HT1080 (cell line): ENCODE results near the gene MRM2. TPM values are rescaled to one million over a fixed set of nuclear protein-coding genes. Genes with fewer than 3 reads are reported as not detected.
"Not testable (repeated sequence)": the region's sequence is repeated elsewhere in the genome, so short reads cannot be mapped to it uniquely, and the experiment has no call there.

Experiments used
- DNase-seq: peaks from one replicate; pipeline ENCODE4 v3.0.0-alpha.2; 2015; ENCODE audit warnings: low read depth
- total RNA-seq: library from RNA; depleted of rRNA; stranded (reverse); fragments of >200 nt; shearing (Covaris generic); gene quantifications from 2 replicates; pipeline ENCODE4 v1.2.3, GENCODE V29; 2014

MRM2 gene
- total RNA-seq, 1 experiment from 2014 or later: 73.2 TPM

DNA sequence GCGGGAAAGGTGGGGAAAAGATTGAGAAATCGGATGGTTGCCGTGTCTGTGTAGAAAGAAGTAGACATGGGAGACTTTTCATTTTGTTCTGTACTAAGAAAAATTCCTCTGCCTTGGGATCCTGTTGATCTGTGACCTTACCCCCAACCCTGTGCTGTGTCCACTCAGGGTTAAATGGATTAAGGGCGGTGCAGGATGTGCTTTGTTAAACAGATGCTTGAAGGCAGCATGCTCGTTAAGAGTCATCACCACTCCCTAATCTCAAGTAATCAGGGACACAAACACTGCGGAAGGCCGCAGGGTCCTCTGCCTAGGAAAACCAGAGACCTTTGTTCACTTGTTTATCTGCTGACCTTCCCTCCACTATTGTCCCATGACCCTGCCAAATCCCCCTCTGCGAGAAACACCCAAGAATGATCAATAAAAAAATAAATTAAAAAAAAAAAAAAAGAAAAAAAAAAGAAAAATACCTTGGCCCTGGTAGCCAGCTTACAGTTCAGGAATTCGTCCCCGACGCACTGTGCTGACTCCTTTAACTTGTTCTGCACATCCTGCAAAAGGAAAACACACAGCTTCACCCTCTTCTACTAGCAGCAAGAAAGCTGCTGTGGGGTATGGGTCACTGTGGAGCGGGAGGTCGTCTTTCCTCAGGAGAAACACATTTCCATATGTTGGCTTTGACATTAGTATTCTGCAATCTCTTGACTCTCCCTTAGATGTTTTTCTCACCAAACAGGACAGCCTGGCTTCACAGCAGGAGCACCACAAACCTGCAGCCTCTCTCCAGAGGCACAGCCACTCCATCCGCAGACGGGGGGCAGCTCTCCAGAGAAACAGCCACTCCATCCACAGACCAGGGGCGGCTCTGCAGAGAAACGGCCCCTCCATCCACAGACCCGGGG lies 27.3 kb upstream of the MRM2 start:
- DNase-seq: not testable (repeated sequence)

DNA sequence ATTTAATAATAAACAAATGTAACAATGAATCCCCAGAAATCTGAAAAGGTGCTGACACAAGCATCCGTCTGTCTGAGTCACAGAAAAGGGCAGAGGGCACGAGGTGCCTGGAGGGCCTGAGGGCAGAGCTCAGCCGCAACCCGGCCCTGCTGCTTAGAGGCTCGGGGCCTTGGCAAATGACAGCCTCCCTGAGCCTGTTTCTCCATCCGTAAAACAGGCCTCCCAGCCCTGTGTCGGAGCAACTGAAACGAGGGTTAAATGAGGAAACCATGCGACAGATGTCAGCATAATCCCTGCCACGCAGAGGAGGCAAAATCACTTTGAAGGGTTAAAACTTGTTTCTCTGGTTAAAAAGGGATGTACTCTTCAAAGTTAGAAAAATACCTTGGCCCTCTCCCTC lies 24.9 kb upstream of the MRM2 start:
- DNase-seq: no peak

DNA sequence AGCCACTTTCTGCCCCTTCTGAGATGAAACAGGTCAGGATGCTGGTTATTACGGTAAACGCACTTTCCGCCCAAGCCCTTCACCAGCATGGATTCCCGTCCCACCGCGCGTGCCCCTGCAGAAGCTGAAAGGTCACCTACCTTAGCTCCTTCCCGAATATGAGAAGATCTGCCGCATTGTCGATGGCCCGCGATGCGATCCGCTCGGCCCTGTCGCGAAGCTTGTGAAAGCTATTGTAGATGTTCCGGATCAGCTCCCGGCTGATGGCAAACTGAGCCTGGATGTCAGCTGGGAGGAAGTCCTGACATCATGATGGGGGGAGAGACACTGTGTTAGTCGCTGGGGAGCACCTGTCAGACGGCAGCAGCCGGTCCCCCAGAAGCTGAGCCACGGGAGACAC lies 22.2 kb upstream of the MRM2 start:
- DNase-seq: no peak

DNA sequence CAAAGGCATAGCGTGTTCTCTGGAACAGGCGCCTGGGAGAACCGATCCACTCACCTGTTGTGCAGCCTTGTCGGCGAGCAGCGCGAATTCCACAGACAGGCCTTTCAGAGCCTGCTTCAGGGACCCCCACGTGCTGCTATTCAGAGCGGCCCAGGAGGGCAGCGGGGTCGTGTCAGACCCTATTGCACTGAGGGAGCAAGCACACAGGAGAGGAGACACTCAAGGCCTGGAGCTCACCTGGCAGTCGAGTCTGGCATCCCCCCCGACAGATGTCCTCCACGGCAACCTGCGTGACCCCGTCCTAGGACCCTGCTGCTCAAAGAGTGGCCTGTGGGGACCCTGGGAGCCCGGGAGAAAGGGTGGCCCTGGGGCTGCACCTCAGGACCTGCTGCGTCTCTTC lies 21.2 kb upstream of the MRM2 start:
- DNase-seq: no peak

DNA sequence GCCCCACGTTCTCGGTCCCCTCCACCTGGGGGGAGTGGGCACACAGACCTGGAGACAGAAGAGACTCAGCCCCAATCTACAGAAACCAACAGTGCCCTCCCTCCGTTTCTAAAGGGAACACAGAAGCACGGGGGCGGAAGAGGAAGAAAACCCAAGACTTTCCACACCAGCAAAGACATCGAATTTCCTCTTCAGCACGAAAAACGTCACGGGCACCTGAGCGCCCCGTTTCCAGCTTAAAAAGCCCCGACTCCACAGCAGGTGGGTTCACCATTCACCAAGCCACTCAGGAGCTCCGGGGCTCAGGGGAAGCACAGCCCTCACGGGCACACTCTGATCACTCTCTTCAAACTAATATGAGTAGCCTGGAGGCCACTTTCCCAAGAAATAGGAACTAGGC lies 19.6 kb upstream of the MRM2 start:
- DNase-seq: no peak

DNA sequence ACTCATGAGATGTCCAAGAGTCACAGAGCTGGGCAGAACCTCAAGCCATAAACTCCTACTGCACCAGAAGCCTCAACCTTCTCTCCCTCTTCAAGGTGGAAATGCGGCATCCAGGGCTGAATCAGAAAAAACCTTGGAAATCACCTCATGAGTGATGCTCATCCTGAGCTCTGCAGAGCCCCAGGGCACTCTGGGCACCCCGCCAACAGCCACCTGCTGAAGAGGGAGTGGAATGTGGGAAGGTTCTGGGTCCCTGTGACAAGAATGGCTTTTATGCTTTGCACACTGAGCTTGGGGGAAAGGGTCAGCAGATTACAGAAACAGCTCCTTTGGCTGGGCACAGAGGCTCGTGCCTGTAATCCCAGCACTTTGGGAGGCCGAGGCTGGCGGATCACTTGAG lies 18.8 kb upstream of the MRM2 start:
- no peak for DNase-seq

DNA sequence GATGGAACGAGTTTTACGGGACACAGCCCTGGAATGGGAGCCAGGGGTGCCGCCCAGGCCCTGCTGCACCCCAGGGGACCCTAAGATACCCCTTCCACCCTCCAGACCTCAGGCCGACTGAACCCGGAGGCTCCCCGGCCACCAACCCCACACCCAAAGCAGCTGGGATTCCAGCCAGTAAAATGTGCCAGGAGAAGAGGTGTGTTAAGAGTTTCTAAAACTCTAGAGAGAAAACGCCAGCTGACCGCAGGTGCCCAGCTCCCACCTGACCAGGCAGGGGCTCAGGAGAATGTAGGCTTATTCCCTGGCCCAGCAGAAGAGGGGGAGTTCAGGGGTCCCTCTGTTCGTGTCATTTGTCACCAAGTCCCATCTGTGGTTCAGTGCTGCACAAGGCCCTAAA lies 17.5 kb upstream of the MRM2 start:
- no peak for DNase-seq

DNA sequence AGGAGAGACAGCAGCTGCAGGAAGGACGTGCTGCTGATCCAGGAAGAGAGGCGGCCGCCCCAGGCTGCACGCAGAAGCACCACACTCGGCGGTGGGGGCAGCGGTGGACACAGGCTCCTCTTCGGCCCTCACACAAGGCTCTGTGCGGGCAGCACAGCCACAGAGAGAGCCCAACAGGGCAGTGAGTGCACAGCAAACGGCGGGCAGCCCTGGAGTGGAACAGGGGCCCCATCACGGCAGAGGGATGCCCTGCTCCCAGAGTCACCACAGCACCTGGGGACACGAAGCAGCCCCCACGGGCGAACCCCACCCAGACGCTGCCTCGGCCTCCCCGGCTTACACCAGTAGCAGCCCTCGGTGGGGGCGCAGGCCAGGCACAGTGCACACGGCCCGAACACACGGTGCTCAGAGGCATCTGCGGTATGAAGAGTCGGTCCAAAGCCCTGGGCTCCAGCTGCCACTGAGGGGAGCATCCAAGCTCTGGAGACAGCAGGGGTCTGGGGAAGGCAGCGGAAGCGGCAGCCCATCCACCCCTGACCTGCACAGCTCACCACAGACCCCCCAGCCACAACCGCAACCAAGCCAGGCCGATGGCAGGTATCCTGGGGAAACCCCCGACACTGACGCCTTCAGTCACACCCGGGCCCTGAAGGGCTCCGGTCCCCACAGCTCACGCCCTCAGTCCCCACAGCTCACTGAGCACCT lies 16.8 kb upstream of the MRM2 start:
- DNase-seq: no peak

DNA sequence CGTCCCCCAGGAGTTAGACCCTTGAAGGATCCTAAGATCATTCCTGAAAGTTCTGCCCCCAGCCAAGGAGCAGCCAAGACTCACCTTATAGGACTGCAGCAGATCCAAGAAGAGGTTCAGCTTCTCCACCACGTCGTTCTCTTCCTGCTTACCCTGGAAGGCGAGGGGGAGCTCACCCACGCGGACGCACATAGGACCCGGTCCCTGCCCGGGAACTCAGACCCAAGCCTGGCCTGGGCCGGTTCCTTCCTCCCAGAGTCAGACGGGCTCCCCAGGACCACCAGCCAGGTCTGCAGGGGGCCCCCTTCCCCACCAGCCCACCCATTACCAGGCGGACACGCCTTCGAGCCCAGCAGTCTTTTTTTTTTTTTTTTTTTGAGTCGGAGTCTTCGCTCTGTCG lies 15.6 kb upstream of the MRM2 start:
- no peak for DNase-seq

DNA sequence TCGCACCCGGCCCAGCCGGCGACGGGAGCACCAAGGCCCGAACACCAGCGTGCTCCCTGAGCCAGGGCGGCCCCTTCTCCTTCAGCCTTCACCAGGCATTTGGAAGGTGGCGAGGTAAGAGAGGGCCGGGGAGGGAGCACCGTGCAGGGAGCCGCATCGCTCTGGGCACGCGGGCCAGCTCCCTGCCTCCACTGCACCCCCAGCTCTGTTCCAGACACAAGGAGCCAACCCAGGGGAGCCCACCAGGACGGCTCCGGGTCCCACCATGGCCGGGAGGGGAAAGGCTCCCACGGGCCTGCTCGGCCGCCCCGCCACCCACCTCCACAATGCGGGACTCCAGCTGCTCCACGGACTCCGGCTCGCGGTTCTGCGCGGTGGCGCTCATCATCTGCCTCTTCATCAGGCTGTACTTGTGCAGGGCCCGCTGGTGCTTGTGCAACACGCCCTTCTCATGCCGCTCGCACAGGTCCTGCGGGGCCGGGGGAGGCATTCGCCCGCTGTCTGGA lies 15.1 kb upstream of the MRM2 start:
- no peak for DNase-seq

DNA sequence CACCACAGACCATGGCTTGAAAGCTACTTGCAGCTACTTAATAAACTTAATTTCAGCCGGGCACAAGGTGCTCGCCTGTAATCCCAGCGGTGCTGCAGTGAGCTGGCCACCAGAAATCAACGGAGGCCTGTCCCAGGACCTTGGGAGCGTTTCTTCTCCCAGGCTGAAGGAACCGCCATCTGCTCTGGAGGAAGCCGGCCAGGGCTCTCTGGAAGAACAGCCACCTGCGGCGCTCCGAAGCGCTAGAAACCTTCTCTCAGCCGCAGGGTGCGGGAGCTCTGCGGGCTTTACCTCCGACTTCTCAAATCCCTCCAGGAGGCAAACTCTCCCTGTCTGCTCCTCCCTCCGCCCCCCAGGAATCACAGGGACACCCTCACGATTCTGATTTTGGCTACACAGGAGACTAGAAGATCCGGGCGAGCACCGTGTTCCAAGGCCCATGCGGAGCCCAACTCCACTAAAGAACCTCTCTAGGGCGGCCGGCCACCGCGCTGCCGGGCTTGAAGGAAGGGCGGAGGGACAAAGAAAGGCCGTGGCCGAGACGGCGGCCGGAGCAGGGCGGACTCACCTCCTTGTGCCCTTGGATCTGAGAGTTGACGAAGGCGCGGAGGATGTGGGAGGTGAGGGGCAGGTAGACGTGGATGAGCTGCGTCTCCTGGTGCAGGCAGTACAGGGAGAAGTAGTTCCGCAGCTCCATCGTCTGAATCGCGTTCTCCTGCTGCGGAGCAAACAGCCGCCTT lies 14.5 kb upstream of the MRM2 start:
- DNase-seq: no peak

DNA sequence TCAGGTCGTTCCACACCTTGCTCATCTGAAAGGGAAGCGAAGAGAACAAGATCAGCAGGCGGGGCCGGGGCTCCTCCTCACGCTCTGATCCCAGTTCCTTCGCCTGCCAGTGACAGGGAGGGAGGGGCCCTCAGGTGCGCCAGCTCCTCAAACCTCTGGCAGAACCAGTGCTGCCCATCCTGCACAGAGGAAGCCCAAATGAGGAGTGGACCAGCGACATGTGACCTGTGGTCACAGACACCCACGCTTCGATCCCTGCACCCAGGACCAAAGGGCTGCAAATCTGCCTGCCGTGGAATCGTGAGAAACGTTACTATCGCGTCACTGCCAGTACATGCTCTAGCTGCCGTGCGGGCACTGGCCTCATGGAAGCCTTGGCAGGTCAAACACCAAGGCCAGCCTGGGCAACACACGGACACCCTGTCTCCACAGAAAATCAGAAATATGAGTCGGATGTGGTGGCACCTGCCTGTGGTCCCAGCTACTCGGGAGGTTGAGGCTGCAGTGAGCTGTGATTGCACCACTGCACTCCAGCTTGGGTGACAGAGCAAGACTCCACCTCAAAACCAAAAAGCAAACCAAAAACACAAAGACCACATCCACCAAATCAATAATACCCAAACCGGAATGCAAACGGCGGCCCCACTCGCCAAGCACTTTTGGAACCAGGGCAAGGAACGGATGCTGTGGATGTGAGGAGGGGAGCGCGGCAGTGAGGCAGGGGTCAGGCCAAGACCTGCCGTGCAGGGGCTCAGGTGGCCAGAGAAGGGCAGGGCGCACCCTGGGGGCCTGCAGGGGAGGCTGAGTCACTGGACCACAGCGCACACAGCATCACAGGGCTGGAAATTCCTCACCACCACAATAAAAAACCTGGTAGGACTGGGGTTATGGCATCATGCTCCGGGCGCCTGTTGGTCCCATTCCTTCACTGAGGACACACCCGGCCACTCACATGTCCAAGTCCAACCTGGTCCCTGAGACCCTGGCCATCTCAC lies 13.4 kb upstream of the MRM2 start:
- peak; percentile 34 for DNase-seq

DNA sequence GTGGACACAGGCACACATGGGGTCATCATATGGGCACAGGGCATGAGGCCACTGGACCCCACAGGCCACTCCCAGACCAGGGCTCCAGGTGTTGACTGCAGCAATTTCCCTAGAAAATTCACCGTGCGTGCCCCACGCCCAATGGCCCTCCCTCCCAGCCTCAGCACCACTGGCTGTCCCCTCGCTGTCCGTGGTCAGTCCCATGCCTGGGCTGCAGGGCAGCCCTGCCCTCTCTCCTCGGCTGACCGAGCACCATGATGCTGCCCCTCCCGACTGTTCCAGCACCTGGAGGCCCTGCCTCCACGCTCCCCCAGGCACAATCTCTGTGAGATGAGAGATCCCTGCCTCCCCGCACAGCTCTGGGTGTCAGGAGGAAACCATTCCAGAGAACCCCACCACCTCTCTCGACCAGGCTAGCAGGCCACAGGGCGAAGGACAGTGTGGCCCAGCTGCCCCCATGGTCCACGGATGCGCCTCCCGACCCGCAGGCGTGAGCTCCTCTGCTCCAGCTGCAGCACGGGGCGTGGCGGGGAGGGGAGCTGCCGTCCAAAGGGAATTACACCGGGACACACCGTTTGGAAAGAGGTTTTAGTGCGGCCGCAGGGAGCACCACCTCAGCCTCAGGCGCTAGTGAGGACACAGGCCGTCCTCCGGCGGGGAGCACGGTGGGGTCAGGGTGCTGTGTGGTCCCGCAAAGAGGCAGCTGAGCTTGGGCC lies 12.6 kb upstream of the MRM2 start:
- no peak for DNase-seq

DNA sequence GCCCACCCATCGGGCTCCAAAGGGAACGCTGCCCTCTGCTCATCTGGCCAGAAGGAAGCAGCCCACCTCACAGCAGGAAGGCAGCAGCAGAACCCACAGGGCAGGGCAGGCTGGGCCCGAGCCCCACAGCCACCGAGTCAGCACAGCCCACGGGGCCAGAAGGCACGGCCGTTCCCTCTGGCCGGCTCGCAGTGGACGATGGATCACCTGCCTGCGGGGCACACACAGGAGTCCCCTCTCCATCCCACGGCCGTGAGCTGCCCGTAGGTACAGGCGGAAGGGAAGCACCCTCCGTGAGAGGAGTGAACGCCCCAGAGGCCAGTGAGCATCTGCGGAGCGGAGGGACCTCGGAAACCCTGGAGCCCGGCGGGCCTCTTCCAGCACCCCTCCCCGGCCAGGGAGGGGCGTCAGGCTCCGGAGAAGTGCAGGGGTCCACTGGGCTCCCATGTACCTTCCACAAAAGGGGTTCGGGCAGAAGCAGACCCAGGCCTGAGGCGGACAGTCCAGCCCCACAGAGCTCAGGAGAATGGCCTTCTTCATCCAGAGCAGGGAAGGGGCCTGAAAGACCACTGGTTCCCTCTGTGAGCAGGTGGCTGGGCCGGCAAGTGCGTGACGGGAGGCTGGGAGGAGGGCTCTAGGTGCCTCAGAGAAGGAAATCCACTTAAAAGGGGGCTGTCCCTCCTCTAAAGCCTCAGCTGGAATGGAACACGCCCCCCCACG lies 11.7 kb upstream of the MRM2 start:
- no peak for DNase-seq

DNA sequence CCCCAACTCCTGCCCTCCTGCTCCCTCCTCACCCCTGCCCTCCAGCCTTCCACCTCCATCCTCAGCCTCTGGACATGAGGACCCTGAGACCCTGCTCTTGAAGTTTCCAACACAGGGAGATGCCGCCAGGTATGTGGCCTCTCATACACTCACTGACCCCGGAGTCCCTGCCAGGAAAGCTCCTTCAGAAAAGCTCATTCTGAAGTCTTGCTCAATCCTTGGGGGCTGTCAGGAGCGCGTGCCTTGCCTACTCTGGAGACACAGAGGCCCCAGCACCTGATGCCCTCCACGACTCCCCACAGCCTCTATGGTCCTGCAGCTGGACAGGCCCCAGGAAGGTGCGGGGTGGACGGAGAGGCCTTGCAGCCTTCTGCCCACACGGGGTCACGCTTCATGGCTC lies 11.0 kb upstream of the MRM2 start:
- no peak for DNase-seq

DNA sequence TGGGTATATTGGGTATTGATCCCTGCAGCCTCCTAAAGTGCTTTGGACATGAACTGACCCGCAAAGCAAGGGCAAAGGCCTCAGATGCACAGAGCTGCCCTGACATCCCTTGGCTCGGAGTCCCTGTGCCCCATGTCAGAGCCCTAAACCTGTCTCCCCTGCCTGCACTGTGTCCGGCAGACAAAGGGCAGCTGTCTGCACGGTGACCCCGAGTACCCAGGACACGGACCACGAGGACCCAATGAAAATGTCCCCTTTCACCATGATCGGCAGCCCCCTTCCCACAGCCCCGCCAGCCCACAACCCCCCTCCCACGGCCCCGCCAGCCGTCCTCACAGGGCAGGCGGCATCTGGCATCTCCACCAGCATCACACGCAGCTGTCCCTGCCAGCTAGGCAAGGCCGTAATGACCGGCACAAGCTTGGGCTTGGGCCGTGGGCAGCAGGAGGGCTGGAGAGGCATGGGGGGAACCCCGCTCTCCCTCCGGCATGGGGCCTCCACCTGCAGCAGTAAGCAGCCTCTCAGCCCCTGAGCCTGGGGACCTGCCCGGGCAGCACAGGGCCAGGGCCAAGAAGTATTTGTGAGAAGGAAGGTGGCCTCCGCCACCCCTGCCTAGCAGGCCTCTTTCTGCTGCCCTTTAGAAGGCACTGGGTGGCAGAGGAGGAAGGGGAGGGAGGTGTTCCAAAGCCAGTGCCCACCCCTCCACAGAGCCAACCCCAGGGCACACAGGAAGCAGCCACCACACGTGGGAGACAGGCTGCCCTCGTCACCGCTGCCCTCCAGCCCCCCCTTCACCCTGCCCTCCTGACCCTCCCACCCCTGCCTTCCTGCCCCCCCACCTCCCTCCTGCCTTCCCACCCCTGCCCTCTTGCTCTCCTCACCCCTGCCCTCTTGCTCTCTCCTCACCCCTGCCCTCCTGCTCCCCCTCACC lies 10.1 kb upstream of the MRM2 start:
- no peak for DNase-seq

DNA sequence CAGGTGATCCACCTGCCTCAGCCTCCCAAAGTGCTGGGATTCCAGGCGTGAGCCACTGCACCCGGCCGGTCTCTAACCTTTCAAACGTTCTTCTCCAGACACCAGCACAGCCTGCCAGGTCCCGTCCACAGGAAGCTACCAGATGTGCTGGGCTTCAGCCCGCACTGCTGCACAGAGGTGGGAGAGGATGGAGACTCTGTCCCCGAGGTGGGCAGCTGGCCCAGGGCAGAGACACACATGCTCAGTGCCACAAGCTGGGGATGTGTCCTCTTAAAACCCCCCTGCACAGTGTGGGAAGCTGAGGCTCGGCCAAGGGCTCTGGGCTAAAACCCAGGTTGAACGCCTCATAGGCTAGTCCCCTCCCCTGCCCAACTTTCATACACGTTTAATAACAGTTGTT lies 9.4 kb upstream of the MRM2 start:
- no peak for DNase-seq

DNA sequence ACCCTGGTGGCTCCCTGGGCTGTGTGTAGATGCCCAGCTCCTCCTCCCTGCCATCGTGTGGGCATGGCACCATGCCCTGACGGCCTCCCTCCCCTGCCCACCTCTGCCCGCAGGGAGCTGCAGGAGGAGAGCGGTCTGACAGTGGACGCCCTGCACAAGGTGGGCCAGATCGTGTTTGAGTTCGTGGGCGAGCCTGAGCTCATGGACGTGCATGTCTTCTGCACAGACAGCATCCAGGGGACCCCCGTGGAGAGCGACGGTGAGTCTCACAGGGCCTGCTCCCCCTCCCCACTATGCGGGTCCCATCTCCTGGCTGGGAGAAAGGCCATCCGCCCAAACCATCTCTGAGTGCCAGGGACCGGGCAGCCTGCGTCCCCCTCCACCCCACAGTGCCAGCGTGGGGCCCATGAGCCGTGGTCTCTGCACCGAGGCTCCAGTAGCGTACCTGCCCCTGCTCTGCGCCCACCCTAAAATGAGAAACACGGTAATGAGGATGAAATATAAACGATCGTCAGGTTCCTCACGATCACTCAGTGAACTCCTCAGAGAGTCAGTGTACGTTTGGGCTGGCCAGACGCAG lies 7.8 kb upstream of the MRM2 start:
- DNase-seq: no peak
